Testis (tissue), 2 donors: ENCODE results near the gene KLF15.

Experiments
- CTCF ChIP-seq, 3 experiments: fragments of 450-650 bp in 2 of 3; fragments of 200-600 bp in 1 of 3; sonication (generic) in 1 of 3; IDR thresholded peaks; one replicate each; pipeline ENCODE4 v1.5.1; 2016 to 2019; ENCODE audit warnings: antibody characterized with exemption in 3 of 3, mild to moderate bottlenecking in 2 of 3, moderate library complexity in 1 of 3
- POLR2A ChIP-seq: fragments of 450-650 bp; IDR thresholded peaks from one replicate; pipeline ENCODE4 v1.6.1; 2017; ENCODE audit warnings: antibody characterized with exemption, mild to moderate bottlenecking, moderate library complexity

DNA sequence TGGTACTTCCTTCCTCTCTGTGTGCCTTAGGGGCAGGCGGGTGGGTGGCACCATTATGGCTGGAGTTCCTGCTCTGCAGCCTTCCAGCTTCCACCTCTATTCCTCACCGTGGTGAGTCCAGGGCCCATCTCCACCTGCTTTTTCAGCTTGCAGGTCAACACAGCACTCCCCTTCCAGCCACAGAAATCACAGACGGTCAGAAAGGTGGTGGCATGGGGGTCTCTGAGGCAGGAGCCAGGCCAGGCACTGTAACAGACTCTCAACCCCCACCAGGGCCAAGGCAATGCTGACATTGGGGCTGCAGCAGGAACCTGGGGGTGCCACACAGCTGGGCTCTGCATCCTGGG, 16.6 kb downstream of the KLF15 start:
- no peak for TF ChIP-seq CTCF (IDR thresholded peaks at IDR 0.05)
- TF ChIP-seq POLR2A: no peak
